NCI-H510A treated with DMSO at 0.1 percent for 48 hours (cell line): ENCODE results near the gene LAMC3.

Experiments used
- DNase-seq: peaks from one replicate; lab custom pipeline; 2025; lab: John Stamatoyannopoulos, UW

The LAMC3 gene

GRCh38 chr9:131117121-131117761, 108.3 kb downstream of the LAMC3 start:
- DNase-seq = no peak

GRCh38 chr9:131117762-131118145, 108.8 kb downstream of the LAMC3 start:
- no peak for DNase-seq

GRCh38 chr9:131119600-131119999, 110.6 kb downstream of the LAMC3 start:
- no peak for DNase-seq

- DNase-seq = no peak
Observed at GRCh38 chr9:131120620-131121228, 111.8 kb downstream of the LAMC3 start.

GRCh38 chr9:131121346-131121745, 112.4 kb downstream of the LAMC3 start:
- no peak for DNase-seq

GRCh38 chr9:131122158-131122557, 113.2 kb downstream of the LAMC3 start:
- no peak for DNase-seq

GRCh38 chr9:131125038-131125287, 116.0 kb downstream of the LAMC3 start:
- no peak for DNase-seq

- DNase-seq = peak; percentile 94
Observed at GRCh38 chr9:131125288-131126058, 116.5 kb downstream of the LAMC3 start, which contains the start of gene NUP214. NUP214 (plus strand) TSS chr9:131125586; CDS start chr9:131125705, 119 bp downstream.

- DNase-seq = no peak
Observed at GRCh38 chr9:131126059-131126426, 117.1 kb downstream of the LAMC3 start.

GRCh38 chr9:131129183-131129582, 120.2 kb downstream of the LAMC3 start:
- DNase-seq = no peak

- DNase-seq = no peak
Observed at GRCh38 chr9:131138676-131139075, 129.7 kb downstream of the LAMC3 start.

- DNase-seq = no peak
Observed at GRCh38 chr9:131140112-131140511, 131.1 kb downstream of the LAMC3 start.

GRCh38 chr9:131140550-131140949, 131.6 kb downstream of the LAMC3 start:
- no peak for DNase-seq

- no peak for DNase-seq
Observed at GRCh38 chr9:131142160-131142559, 133.2 kb downstream of the LAMC3 start.
